Activated CD4-positive, alpha-beta T cell treated with anti-CD3 and anti-CD28 coated beads, Interleukin-2, amount 50 U/mL, for 1 hour (primary cell): Measurements from ENCODE around the gene GRK5.

Experiments
- DNase-seq: peaks from one replicate; pipeline ENCODE4 v3.0.0-alpha.2; 2020

The GRK5 gene

GRCh38 chr10:119347181-119347974 is 140.0 kb downstream of the GRK5 start:
- DNase-seq = no peak

DNA sequence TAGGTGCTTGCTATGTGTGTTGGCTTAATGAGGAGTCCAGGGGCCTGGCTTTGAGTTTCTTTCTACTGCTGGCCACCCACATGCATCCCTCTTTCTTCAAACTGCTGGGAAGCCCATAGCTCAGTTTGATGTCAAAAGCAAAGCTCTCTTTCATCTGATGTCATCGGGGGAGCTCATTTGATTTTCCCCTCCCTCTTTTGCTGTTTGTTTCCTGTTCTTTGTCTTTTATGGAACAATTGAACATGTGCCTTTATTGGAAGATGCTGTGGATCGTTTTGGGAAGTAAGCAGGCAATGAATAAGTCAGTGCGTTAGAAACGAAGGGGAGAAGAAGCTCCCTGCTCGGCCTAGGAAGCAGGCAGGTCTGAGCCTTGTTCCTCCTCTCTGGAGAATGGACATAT is 140.7 kb downstream of the GRK5 start:
- DNase-seq = no peak

DNA sequence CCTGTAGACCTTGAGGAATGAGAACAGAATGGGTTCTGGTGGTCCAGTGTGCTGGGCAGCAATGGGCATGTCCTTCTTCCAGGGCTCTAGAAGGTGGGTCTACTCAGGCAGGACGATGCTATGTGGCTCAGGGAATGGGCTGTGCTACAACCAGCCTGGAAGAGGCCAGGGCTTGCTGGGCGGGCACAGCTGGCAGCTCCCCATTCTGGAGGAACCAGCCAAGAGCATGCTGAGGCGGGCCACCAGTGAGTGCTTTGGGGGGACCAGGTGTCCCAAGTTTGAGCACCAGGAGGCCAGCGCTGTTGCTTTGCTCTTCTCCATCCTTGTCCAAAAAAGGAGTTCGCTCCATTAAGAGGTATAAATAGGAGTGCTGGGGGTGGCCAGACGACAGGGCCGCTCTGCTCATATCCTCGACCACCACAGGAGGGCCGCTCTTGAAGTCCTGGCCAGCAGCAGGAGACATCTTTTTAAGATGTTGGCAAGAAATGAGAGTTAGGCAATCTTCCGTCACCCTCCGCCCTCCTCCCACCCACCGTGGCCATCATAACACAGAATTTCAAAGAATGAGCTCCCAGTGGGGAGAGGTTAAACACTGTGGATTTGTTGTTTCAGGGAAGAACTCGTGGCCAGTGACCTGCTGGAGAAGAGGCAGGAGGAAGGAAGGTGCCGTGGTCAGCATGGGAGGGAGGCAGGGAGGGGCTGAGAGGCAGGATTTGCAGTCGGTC is 141.3 kb downstream of the GRK5 start:
- DNase-seq = no peak

GRCh38 chr10:119349341-119349740 is 142.0 kb downstream of the GRK5 start:
- DNase-seq = no peak

DNA sequence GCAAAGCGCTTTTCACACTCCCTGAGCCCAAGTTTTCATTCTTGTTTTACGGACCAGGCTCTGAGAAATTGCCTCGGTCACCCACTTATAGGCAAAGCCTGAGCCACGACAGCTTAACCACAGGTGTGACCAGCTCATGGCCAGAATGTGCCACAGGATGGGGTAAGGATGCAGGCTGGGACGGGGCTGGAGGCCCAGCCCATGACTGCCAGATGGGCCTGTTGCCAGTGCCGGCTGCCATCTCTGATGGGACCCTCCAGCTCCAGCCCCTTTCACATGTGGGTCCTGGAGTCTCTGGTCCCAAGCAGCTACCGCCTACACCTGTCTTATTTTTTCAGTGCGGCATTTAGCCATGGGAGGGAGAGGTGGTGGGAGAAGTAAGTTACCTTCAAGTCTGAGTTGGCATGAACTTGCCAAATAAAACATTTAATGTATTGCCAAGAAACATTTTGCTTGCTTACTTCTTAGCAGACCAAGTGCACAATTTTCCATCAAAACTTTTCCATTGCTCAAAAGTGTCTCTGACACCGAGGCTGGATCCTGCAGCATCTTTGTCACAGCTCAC is 142.6 kb downstream of the GRK5 start:
- DNase-seq = no peak

- no peak for DNase-seq
Observed at GRCh38 chr10:119350502-119351097, 143.2 kb downstream of the GRK5 start.

GRCh38 chr10:119351189-119351588 is 143.8 kb downstream of the GRK5 start:
- DNase-seq = no peak

- DNase-seq = no peak
Observed at GRCh38 chr10:119352042-119352441, 144.7 kb downstream of the GRK5 start.

DNA sequence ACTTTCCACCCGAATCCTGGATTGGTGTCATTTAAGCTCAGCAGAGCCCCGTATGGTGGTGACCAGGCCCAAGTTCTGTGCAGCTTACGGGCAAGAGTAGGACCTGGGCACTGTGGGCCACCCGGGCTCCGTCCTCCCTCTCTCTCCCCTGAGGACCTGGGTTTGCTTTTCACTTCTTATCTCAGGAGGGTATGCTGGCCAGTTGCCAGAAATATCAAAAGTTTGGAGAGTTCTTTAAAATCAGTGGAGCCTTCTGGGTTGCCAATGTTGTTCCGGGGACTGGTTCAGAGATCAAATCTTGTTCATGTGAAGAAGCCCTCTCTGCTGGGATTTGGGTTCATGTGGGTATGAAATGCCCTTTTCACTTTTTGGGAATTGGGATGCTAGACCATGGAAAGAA is 145.4 kb downstream of the GRK5 start:
- no peak for DNase-seq

DNA sequence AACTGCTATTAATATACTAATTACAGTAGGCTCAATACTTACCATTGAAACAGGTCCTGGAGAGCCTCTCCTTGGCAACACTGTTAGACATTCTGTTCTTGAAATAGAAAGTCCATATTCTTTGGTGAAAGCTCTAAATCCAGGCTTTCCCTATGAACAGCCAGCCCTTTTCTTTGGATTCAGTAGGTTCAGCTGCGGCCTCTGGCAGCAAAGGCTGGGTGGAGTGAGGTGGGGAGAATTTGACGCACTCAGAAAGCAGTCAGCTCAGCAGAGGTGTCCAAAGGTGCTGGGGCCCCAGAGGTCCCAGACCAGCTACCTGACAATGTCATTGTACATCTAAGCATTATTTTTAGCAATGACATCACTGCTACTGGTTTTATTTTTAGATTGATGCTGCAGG is 146.1 kb downstream of the GRK5 start:
- no peak for DNase-seq

DNA sequence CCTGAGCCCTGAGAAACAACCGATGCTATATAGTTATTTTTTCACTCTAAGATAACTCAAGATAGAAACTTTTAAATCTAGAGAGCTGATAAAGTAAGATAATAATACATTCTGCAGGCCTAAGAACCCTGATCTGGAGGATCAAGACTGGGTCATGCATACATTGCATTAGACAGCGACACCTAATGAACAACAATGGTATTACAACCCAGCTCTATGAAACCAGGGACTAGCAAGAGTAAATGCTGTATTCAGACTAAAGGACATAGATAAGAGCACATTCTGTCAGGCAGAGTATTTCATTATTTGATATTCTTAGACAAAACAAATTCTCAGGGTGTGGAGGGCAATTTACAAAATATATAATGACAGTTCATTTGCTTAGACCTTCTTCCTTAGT is 148.6 kb downstream of the GRK5 start:
- no peak for DNase-seq

DNA sequence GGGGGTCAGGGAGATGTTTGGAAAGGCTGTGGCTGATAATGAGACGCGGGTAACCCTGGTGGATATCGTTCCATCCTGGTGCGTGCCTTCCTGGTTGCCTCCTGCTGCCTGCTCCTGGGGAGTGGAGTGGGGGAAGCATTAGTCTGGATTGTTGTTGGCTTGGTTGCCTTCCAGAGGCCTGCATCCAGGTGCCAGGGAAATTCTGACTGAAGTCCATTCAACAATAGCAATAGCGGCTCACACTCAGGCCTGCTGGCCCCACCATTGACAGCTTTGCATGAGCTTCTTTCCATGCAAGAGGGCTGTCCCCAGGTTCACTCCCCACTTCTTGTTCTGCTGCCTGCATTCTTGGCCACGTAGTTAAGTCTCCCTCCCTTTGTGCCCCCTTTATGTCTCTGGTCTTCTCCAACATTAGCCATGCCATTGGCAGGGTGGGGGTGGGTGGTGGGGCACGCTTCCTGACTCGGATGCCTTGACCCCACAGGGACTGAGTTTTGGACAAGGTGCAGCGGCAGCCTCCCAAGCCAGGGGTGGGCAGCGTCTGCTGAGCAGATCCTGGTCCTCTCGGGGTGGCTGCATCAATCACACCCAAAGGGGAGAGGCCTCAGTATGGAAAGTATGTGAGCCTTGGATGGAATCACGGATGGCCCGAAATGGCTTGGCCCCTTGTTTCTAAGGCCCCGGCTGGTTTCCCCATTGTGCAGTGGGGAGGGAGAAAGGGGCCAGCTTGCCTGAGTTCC is 150.2 kb downstream of the GRK5 start:
- DNase-seq = no peak

GRCh38 chr10:119358152-119358512 is 150.8 kb downstream of the GRK5 start:
- DNase-seq = no peak

GRCh38 chr10:119358567-119358966 is 151.2 kb downstream of the GRK5 start:
- no peak for DNase-seq

DNA sequence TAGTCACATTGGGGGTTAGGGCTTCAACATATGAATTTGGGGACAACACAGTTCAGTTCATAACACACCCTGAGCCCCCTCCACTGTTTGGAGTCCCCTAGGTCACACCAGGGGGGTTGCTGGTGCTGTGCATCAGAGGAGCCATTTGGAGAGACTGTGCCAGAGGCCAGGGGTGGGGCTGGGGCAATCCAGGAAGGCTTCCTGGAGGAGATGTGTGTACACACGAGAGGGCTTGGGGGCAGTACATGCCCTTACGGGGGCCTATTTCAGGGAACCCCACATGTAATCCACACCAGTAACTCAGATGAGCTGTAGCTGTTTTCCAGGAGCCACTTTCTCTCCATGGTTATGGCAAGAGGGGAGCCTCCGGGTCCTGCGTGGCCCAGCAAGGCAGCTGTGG is 151.7 kb downstream of the GRK5 start:
- no peak for DNase-seq

DNA sequence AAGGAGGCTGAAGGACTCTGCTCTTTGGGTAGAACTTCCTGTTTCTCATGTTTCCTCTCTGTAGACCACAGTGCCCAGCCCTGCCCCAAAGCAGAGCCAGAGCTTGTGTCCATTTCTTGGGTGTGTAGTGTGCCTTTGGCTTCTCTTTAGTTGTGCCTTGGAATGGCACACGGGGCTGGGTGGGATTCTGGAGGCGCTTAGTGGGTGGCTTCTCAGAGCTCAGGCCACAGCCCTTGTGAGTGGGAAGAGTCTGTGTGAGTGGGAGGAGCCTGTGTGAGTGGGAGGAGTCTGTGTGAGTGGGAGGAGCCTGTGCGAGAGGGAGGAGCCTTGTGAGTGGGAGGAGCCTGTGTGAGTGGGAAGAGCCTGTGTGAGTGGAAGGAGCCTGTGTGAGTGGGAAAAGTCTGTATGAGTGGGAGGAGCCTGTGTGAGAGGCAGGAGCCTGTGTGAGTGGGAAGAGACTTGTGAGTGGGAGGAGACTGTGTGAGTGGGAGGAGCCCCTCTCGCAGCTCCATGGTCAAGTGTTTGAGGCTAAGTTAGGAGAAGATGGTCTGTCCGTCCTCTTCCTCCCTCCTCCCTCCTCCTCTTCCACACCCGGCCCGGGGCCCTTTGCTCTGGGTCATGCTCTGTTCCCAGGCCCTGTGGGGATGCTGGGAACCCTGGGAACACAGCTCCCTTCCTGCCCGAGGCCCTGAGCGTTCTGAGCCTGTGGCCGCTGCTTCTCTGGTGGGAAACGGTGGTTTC is 153.0 kb downstream of the GRK5 start:
- DNase-seq = no peak

DNA sequence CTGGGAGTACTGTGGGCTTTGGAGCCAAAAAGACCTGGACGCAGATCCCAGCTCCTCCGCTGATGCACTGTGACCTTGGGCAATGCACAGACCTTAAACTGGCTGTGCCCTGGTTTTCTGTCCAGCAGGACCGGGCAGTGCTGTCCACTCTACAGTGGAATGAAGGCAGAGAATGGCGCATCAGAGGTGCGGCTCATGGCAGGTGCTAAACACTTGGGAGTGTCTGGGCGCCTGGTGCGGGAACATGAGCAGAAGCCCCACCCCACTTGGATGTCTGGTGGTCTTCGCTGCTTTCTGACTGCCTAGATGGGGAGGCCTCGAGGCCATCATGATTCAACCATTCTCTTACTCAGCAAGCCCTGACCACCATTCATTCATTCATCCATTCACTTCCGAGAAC is 153.7 kb downstream of the GRK5 start:
- no peak for DNase-seq

GRCh38 chr10:119362122-119362521 is 154.8 kb downstream of the GRK5 start:
- no peak for DNase-seq

DNA sequence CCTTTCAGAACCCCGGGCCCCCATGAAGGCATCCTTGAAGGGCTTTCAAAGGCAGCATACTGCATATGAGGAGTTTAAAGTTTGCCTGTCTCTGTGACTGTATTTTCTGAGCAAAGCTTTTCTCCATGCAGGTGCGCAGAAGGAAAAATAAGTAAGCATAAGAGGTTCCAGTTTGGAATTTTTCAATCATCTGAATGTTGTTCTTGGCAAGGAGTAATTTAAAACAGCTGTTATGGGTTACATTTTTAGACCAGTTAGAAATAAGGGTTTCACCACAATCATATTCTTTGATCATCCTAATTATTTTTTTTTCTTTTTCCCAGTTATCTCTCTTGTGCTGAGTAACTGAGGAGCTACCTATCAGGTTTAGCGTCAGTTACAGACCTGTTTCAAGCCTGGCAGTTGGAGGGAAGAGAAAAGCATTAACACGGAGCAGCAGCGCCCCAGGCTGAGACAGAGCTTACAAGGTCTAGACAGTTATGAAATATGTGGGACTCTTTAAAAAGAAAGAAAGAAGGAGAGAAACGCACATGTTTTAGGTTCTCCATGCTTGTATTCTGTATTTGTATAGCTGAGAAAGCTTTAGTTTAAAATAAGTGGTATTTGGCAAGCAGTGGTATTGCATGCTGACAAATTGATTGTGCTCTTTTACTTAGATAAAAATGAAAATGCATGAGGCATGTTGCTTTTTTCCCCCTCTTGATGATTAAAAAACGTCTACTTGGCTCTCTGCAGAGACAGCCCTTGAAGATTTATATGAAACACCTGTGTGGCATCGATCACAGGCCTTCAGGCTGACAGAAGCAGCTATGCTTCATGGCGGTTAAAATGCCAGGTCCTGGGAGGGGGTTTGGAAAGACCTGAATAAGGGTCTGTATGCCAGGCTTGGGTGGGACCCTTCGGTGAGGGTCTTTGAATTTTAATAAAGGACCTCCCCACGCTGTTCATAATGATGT is 157.6 kb downstream of the GRK5 start:
- no peak for DNase-seq

DNA sequence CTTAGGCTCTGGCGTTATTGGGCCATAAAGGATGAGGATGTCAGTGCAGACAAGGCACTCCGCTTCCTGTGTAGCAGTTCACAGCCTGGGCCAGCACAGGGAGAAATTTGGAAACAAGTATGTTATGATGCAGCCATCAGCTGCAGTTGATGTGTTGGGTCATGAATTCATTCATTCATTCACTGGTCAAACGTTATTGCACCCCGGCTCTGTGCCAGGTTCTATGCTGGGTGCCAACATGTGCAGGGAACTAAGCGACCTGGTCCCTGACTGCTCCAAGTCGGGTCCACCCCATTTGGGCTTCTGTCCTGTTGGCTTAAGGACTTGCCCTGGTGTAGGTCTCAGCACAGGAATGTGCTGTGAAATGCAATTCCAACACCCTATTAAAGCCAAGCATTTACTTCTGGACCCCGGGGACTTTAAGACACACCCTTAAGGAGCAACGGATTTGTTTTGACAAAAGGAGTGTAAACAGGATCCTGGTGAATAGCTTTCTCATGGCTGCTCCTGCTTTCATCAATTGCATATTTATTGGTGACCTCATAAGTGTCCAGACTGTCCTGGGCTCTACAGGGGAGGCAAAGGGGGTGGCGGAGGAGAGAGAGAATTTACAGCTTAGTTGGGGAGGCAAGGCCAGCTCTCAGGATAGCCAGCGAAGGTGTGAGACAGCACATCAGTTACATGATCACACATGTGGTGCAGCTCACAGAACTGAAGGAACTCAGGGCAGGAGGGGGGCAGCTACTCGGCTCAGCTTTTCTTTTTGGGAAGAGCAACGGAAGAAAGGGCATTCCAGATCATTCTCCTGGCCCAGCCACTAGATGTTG is 158.6 kb downstream of the GRK5 start:
- no peak for DNase-seq
